WERI-Rb-1 (cell line): ENCODE results near the gene POLE.
A peak's percentile ranks its signal among the peaks of the same experiment; 100 is the strongest.

Experiments
- DNase-seq: peaks from one replicate; pipeline ENCODE4 v3.0.0-alpha.2; 2020
- H3K27ac ChIP-seq: fragments of 250-450 bp; sonication (Bioruptor Pico); 2 replicates; pipeline ENCODE4 v1.5.1; 2020; ENCODE audit warnings: mild to moderate bottlenecking, moderate library complexity
- H3K27me3 ChIP-seq: fragments of 250-450 bp; sonication (Bioruptor Pico); 2 replicates; pipeline ENCODE4 v1.5.1; 2021; ENCODE audit warnings: mild to moderate bottlenecking, low read depth, moderate library complexity; ENCODE audit not compliant: insufficient read depth, severe bottlenecking
- H3K36me3 ChIP-seq: fragments of 250-450 bp; sonication (Bioruptor Pico); 2 replicates; pipeline ENCODE4 v1.5.1; 2020; ENCODE audit warnings: mild to moderate bottlenecking, moderate library complexity
- H3K4me3 ChIP-seq: 2 replicates; pipeline ENCODE4 v1.5.1; 2011; ENCODE audit warnings: low read depth, mild to moderate bottlenecking, control low read depth, low read length
- H3K9me3 ChIP-seq: fragments of 250-450 bp; sonication (Bioruptor Pico); 2 replicates; pipeline ENCODE4 v1.5.1; 2021; ENCODE audit warnings: mild to moderate bottlenecking, moderate library complexity; ENCODE audit not compliant: severe bottlenecking
- CTCF ChIP-seq: IDR thresholded peaks from 2 replicates; pipeline ENCODE4 v1.5.1; 2011; ENCODE audit warnings: low read depth, mild to moderate bottlenecking, control low read depth, inconsistent platforms, low read length

The POLE gene

GRCh38 chr12:132717011-132717410 lies 29.9 kb upstream of the POLE start:
- Histone ChIP-seq H3K27me3 (no peaks in the 10 kb centered on the region), H3K4me3 (no peak overlapping the region), H3K36me3 (peaks cover 84% of the 10 kb centered on the region), H3K9me3 (no peaks in the 10 kb centered on the region), H3K27ac (no peak overlapping the region)
- TF ChIP-seq CTCF = no peak
- no peak for DNase-seq

- H3K27me3 ChIP-seq = no peaks in the 10 kb centered on the region
- no peak overlapping the region for H3K4me3 ChIP-seq
- H3K27ac ChIP-seq = no peak overlapping the region
- no peaks in the 10 kb centered on the region for H3K9me3 ChIP-seq
- H3K36me3 ChIP-seq = peaks cover 78% of the 10 kb centered on the region
- TF ChIP-seq CTCF = no peak
- DNase-seq = no peak
These were observed 29.2 kb upstream of the POLE start for GRCh38 chr12:132716356-132716755.

GRCh38 chr12:132715874-132716273 lies 28.7 kb upstream of the POLE start:
- Histone ChIP-seq H3K9me3 (no peaks in the 10 kb centered on the region), H3K36me3 (peaks cover 73% of the 10 kb centered on the region), H3K27ac (no peak overlapping the region), H3K27me3 (no peaks in the 10 kb centered on the region), H3K4me3 (no peak overlapping the region)
- no peak for DNase-seq
- no peak for TF ChIP-seq CTCF

- H3K27me3 ChIP-seq = no peaks in the 10 kb centered on the region
- H3K27ac ChIP-seq = no peak overlapping the region
- no peaks in the 10 kb centered on the region for H3K9me3 ChIP-seq
- H3K4me3 ChIP-seq = no peak overlapping the region
- TF ChIP-seq CTCF = no peak
- DNase-seq = no peak
- H3K36me3 ChIP-seq = peaks cover 65% of the 10 kb centered on the region
These were observed 26.0 kb upstream of the POLE start for GRCh38 chr12:132713123-132713522.

- H3K4me3 ChIP-seq = peak overlapping the region; percentile 94
- peak; percentile 24 for DNase-seq
- peak overlapping the region; percentile 80 for H3K27ac ChIP-seq
- H3K9me3 ChIP-seq = no peaks in the 10 kb centered on the region
- no peaks in the 10 kb centered on the region for H3K27me3 ChIP-seq
- TF ChIP-seq CTCF = no peak
- peaks cover 55% of the 10 kb centered on the region for H3K36me3 ChIP-seq
These were observed 24.1 kb upstream of the POLE start for GRCh38 chr12:132711080-132711843.
